Tibial nerve (tissue), 4 donors: Measurements from ENCODE around the gene THEMIS.

Experiments used
- CTCF ChIP-seq, 5 experiments: fragments of 200-600 bp in 3 of 5; fragments of 450-650 bp in 2 of 5; sonication (generic) in 3 of 5; IDR thresholded peaks; one replicate each; pipeline ENCODE4 v1.5.1; 2016 to 2019; ENCODE audit warnings: antibody characterized with exemption in 5 of 5, mild to moderate bottlenecking in 3 of 5, moderate library complexity in 2 of 5
- EP300 ChIP-seq, 2 donors: sonication (generic); formaldehyde crosslinking; IDR thresholded peaks; one replicate each; pipeline ENCODE4 v1.6.1; 2017; ENCODE audit warnings: antibody characterized with exemption in 2 of 2, mild to moderate bottlenecking in 1 of 2

GRCh38 chr6:127843582-127843981 lies 57.3 kb downstream of the THEMIS start:
- TF ChIP-seq CTCF (IDR thresholded peaks at IDR 0.05) = no peak
- no peak for TF ChIP-seq EP300 (IDR thresholded peaks at IDR 0.05)
